NCI-H82 treated with DMSO at 0.1 percent for 48 hours (cell line): Measurements from ENCODE around the gene TLL2.

Source experiments
- DNase-seq: peaks from one replicate; lab custom pipeline; 2025; ENCODE audit not compliant: unreplicated experiment; lab: John Stamatoyannopoulos, UW

Gene TLL2

DNA sequence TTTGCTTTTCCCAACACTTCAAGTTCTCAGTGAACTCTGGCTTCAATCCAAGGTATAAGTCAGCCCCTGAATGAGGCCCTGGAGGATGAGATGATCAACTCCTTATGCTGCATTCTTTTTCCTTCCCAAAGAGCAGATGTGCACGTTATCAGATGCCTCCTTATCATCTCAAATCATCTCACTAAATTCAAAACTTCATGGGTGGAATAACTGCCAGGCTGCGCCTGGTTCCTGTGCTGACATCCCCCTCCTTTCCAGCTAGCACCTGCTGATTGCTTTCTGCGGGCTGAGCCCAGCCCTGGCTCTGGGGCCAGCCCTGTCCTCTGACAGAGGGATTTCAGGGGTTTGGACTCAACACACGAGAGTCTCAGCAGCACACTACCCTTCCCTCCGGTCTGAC lies 44.9 kb downstream of the TLL2 start:
- DNase-seq = no peak

- DNase-seq = no peak
These were observed 48.1 kb downstream of the TLL2 start for GRCh38 chr10:96465599-96465998.

DNA sequence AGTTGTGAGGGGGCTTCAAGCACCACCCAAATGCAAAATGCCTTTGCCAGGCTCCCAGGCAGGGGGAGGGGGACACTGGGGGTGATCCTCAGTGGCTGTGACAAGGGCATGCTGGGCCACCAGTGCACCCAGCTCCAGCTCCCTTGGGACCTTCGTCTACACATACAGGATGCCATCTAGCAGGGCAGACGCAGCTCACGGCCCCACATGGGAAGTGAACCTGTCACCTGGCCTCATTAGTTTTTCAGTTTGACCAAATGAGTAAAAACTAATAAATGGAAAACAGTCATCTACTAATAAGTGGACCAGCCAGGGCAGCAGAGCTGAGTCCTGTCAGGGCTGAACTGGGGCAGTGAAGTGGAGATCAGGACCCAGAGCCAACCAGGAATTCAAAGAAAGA lies 50.2 kb downstream of the TLL2 start:
- no peak for DNase-seq

DNA sequence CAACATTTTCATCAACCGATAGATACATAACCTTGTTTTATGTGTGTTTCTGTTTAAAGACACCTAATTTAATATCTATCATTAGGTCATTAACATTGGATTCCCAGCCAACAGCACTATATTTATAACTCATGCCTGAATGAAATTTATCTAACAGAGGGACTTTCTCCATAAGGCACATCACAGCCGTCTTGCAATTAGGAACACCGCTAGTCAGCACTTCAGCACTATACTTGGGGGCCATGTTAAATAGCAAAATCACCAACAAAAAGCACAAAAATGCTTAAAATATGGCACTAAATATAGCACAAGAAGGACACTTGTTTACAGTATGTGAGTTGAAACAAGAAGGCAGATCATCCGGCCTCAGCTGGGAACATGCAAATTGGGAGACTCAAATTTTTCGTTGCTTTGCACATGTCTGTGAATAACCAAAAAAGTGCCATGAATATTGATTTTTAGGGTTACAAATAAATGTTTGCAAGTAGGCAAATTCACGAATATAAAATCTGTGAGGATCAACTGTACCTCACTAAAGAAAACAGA lies 51.0 kb downstream of the TLL2 start:
- no peak for DNase-seq

GRCh38 chr10:96460316-96460715 lies 53.4 kb downstream of the TLL2 start:
- DNase-seq = no peak

- DNase-seq = no peak
These were observed 56.4 kb downstream of the TLL2 start for GRCh38 chr10:96457341-96457740.

GRCh38 chr10:96456296-96456840 lies 57.4 kb downstream of the TLL2 start:
- no peak for DNase-seq

DNA sequence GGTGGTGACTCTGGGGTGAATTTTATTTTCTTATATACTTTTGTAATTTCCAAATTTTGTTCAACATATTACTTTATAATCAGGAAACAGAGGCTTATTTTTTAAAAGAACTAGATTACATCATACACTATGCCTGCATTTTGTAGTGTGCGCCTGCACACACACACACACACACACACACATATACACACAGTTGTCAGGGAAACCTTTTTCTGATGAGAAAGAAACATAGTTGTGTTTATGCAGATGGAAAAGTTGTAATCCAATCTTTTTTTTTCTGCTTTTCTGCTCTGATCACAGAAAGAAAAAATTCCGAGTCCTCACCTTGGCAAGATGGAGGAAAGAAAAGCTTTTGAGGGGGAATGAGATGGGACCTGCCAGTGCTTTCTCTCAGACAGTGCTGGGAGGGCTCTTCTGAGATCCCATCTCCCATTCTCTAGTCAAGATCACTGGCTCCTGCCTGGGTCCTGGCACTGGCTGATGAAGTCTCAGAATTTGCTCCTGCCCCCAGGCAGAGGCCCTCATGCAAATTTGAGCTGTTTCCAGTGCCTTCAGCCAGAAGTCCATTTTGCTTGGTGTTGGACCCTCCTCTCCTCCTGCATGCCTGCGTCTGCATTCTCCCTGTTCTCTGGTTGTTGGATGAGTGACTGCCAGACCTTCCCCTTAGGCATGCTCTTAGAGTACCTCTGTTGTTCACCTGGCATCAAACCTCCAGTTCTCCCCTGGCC lies 59.7 kb downstream of the TLL2 start:
- no peak for DNase-seq

GRCh38 chr10:96452494-96453153 lies 61.1 kb downstream of the TLL2 start:
- no peak for DNase-seq

DNA sequence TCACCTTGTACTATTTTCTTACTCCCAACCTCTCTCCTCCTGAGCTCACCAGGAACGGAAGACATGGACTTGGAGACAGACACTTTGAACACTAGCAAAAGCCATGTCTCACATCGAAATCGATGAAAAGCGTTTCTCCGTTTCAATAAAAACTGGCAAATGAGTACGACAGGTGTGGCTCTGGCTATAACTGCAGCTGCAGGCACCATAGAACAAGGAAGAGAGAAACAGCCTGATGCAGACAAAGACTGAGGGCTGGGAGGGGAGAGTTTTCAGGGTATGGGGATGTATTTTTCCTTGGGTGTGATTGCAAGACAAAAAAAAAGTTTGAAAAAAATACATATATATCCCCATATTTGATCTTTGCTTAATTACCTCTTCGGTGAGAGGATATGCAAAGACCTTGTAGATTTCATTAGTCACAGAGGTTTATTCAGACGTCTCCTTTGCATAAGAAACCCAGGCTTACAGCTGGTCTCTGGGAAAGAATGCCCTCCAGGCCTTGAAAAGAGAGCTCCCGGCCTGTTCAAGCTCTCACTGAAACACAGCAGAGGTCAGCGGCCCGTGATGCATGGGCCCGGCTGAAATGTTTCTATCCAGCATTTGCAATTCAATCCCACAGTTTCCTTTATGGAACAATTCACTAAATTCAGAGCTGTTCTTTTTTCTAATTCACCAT lies 63.1 kb downstream of the TLL2 start:
- no peak for DNase-seq

DNA sequence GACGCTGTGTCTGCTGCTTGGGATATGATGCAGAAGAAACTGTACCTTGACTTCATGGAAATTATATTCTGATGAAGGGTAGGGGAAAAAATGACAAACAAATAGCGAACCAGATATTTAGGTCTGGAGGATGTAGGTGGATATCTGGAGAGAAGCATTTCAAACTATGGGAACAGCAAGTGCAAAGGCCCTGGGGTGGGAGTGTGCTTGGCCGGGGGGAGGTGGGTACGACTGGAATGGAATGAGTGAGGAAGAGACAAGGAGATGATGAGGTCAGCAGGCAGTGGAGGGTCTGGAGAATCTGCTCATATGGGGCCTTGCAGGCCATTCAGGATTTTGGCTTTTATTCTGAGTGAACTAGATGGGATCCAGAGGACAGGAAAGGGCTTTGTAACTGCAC lies 65.2 kb downstream of the TLL2 start:
- DNase-seq = no peak

DNA sequence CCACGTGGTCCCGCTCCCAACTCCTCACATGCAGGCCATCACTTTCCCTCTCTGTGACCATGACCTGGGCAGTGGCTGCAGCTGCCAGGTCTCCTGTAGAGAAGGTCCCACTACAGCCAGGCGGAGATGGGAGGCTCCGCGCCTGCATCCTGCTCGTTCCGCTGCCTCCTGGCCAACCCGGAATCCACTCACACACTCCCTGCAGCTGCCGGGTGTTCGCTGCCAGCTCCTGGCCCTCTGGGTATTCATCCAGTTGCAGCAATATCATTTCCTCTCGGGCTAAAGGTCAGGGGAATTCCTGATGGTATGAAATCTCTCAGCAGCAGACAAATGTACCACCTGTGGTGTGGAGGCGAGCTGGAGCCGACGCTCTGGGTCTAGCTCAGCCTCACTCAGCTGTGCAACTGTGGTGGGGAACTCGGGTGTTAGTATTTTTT lies 65.7 kb downstream of the TLL2 start:
- no peak for DNase-seq

- no peak for DNase-seq
These were observed 66.6 kb downstream of the TLL2 start for GRCh38 chr10:96446966-96447596.

GRCh38 chr10:96441987-96442643 lies 71.6 kb downstream of the TLL2 start:
- peak; percentile 7 for DNase-seq

DNA sequence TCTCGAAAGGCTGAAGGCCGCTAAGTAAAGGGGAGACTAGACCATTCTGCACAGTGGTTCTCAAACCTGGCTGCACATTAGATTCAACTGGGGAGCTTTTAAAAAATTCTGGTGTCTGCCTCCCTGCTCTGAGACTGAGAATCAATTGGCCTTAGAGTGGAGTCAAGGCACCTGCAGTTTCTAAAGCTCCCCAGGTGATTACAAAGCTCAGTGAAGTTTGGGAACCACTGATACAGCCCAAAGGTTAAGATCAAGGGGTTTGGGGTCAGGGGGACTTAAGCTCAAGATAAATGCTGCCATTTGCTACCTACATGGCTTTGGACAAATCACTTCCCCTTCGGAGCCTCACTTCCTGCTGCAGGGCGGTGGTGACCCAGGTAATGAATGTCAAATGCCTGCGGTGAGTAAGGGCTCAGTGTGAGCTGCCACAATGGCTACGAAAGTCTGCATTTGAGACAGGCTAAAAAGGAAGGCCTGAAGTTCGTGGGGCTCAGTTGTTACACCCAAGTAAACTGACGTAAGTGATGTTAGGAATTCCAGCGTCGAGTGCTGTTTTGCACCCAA lies 72.3 kb downstream of the TLL2 start:
- DNase-seq = no peak

GRCh38 chr10:96440361-96441292 lies 73.1 kb downstream of the TLL2 start:
- DNase-seq = peak; percentile 86

DNA sequence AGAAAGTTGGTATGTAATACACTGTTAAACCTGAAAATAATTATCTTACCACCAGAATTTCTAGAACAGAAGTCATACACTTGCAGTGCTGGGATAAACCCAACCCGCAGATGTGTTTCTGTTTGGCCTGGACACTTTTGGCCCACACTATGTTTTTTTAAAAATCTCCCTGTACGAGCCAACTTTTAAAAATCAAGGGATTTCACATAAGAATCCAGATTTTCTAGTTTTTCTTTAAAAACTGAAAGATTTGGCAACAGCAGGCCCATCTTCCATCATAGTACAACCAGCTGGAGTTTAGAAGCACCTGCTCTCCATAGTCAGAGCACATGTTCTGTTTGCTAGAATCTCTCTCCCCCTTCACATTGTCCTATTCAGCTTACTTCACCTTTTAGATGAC lies 74.0 kb downstream of the TLL2 start:
- DNase-seq = no peak

GRCh38 chr10:96436035-96436434 lies 77.7 kb downstream of the TLL2 start:
- DNase-seq = no peak
